GM12878 (cell line): ENCODE data around the gene RCAN2. TPM values are rescaled to one million over a fixed set of nuclear protein-coding genes. Genes with fewer than 3 reads are reported as not detected.

Experiments used
- ATAC-seq: fragments of 200-7000 bp; cut with Tn5 transposase; 3 replicates; pipeline ENCODE4 v1.9.1; 2020; ENCODE audit warnings: mild to moderate bottlenecking, moderate library complexity
- BruUV-seq: library from RNA; stranded (reverse); fragments of 400-500 nt; replicated peaks from 2 replicates; lab custom pipeline; 2021; lab: Mats Ljungman, UMichigan
- CTCF ChIA-PET: fragments of 300-600 bp; sonication (Branson Sonifier 250); formaldehyde crosslinking; extraction: SDS; loops from one replicate; lab custom pipeline; 2021; ENCODE audit warnings: inconsistent platforms; lab: Yijun Ruan, JAX
- POLR2A ChIA-PET: fragments of 350-600 bp; formaldehyde crosslinking; extraction: SDS; loops from one replicate; lab custom pipeline; 2021; ENCODE audit warnings: inconsistent platforms; lab: Charles Lee
- RAD21 ChIA-PET: fragments of 300-600 bp; sonication (Branson Sonifier 250); formaldehyde crosslinking; loops from one replicate; lab custom pipeline; 2023; ENCODE audit warnings: antibody characterized with exemption; ENCODE audit not compliant: unreplicated experiment; lab: Charles Lee
- SMC1A ChIA-PET: fragments of 300-600 bp; sonication (Branson Sonifier 250); formaldehyde crosslinking; loops from one replicate; lab custom pipeline; 2023; ENCODE audit not compliant: unreplicated experiment, uncharacterized antibody; lab: Charles Lee
- DNase-seq: peaks from one replicate; pipeline ENCODE4 v3.0.0-alpha.2; 2011; ENCODE audit warnings: low read depth, low spot score
- FAIRE-seq: peaks from 3 replicates; lab custom pipeline; 2011; peaks lifted over from hg19 to GRCh38; lab: Jason Lieb, UNC
- H2AFZ ChIP-seq: 2 replicates; pipeline ENCODE4 v1.6.0; 2011; ENCODE audit warnings: low read depth, low read length, control low read depth; ENCODE audit not compliant: control insufficient read depth
- H3K27ac ChIP-seq: 2 replicates; pipeline ENCODE4 v1.5.1; 2011; ENCODE audit warnings: control low read depth; ENCODE audit not compliant: control insufficient read depth, insufficient read depth
- H3K27me3 ChIP-seq, 2 experiments: replicated peaks in 1 of 2; 2 replicates each; pipeline versions ENCODE4 v1.6.0 to v1.6.1; 2011; ENCODE audit warnings: low read length in 1 of 2; ENCODE audit not compliant: control insufficient read depth in 2 of 2, insufficient read depth in 2 of 2
- H3K36me3 ChIP-seq, 2 experiments: 2 replicates each; pipeline ENCODE4 v1.5.1; 2011; ENCODE audit warnings: low read length in 1 of 2; ENCODE audit not compliant: control insufficient read depth in 2 of 2, insufficient read depth in 2 of 2
- H3K4me1 ChIP-seq: 2 replicates; pipeline ENCODE4 v1.6.1; 2011; ENCODE audit warnings: mild to moderate bottlenecking, low read length, moderate library complexity, mixed read lengths; ENCODE audit not compliant: control insufficient read depth, insufficient read depth
- H3K4me2 ChIP-seq: 2 replicates; pipeline ENCODE4 v1.6.0; 2011; ENCODE audit warnings: control low read depth; ENCODE audit not compliant: control insufficient read depth, insufficient read depth
- H3K4me3 ChIP-seq: fragments of 200-600 bp; sonication (generic); 2 replicates; pipeline ENCODE4 v1.5.1; 2016
- H3K79me2 ChIP-seq: 2 replicates; pipeline ENCODE4 v1.6.0; 2011; ENCODE audit warnings: low read length; ENCODE audit not compliant: control insufficient read depth, insufficient read depth
- H3K9ac ChIP-seq: 2 replicates; pipeline ENCODE4 v1.8.0; 2011; ENCODE audit warnings: low read length, control low read depth, mixed read lengths; ENCODE audit not compliant: control insufficient read depth, insufficient read depth
- H3K9me3 ChIP-seq: replicated peaks from 3 replicates; pipeline ENCODE4 v1.5.1; 2011; ENCODE audit warnings: mild to moderate bottlenecking, low read length; ENCODE audit not compliant: control insufficient read depth, insufficient read depth
- H4K20me1 ChIP-seq: 2 replicates; pipeline ENCODE4 v1.6.0; 2011; ENCODE audit not compliant: control insufficient read depth, insufficient read depth
- BRCA1 ChIP-seq: IDR thresholded peaks from 2 replicates; pipeline ENCODE4 v1.6.1; 2011; ENCODE audit warnings: low read depth, low read length, improper control_type of control experiment
- CHD4 ChIP-seq: fragments of 200-600 bp; sonication (generic); IDR thresholded peaks from 2 replicates; pipeline ENCODE4 v1.6.1; 2016; ENCODE audit warnings: mild to moderate bottlenecking
- EED ChIP-seq: sonication (generic); IDR thresholded peaks from 2 replicates; pipeline ENCODE4 v1.6.1; 2016; ENCODE audit warnings: antibody characterized with exemption, low read depth
- ETV6 ChIP-seq, 2 experiments: fragments of 450-650 bp in 1 of 2; IDR thresholded peaks in 1 of 2; conservative IDR thresholded peaks in 1 of 2; 2 replicates each; pipeline ENCODE4 v1.6.1; 2014; ENCODE audit warnings: antibody characterized with exemption in 1 of 2, borderline replicate concordance in 1 of 2, low read depth in 1 of 2, mild to moderate bottlenecking in 1 of 2, moderate library complexity in 1 of 2
- IKZF1 ChIP-seq: fragments of 450-650 bp; conservative IDR thresholded peaks from 2 replicates; pipeline ENCODE4 v1.6.1; 2017; ENCODE audit warnings: antibody characterized with exemption, mild to moderate bottlenecking
- MYC ChIP-seq: IDR thresholded peaks from 2 replicates; pipeline ENCODE4 v1.6.1; 2011; ENCODE audit warnings: mild to moderate bottlenecking, low read length, moderate library complexity, inconsistent platforms; ENCODE audit not compliant: insufficient read depth, insufficient replicate concordance, insufficient read length, severe bottlenecking
- SMARCA5 ChIP-seq: fragments of 450-650 bp; IDR thresholded peaks from 2 replicates; pipeline ENCODE4 v1.6.1; 2017; ENCODE audit warnings: mild to moderate bottlenecking
- SPI1 ChIP-seq: IDR thresholded peaks from 2 replicates; pipeline ENCODE4 v1.6.1; 2011; ENCODE audit warnings: low read depth, mild to moderate bottlenecking, low read length, moderate library complexity, borderline replicate concordance; ENCODE audit not compliant: insufficient read depth
- TBL1XR1 ChIP-seq: IDR thresholded peaks from 2 replicates; pipeline ENCODE4 v1.6.1; 2012; ENCODE audit warnings: low read depth, low read length, improper control_type of control experiment
- ZNF24 ChIP-seq: fragments of 450-650 bp; IDR thresholded peaks from 2 replicates; pipeline ENCODE4 v1.6.1; 2017; ENCODE audit warnings: antibody characterized with exemption, mild to moderate bottlenecking
- ZNF274 ChIP-seq: IDR thresholded peaks from one replicate; pipeline ENCODE4 v1.8.0; 2011; ENCODE audit not compliant: insufficient read length, insufficient read depth
- WGBS: methylation state at CpG from one replicate; pipeline ENCODE4 v1.1.6; 2016; ENCODE audit warnings: low lambda C conversion rate; ENCODE audit not compliant: insufficient replicate concordance, insufficient coverage; ENCODE audit errors: missing lambda C conversion rate; 5-methylcytosine and 5-hydroxymethylcytosine counted together
- in situ Hi-C: fragments of 300-500 bp; cut with MboI; formaldehyde crosslinking; loops from 9 replicates; pipeline ENCODE4 v1.14.3; 2018; ENCODE audit warnings: mixed read lengths
- intact Hi-C: fragments of 100-400 bp; cut with micrococcal nuclease; formaldehyde crosslinking; loops from one replicate; pipeline ENCODE4 v1.14.2; 2022; ENCODE audit not compliant: unreplicated experiment
- polyA plus RNA-seq, 11 experiments: library from polyadenylated mRNA; depleted of rRNA in 4 of 11; unstranded in 6 of 11; stranded (reverse) in 5 of 11; fragments of >200 nt; fragmentation: Nextera tagmentation in 4 of 11; fragmentation: Illumina TruSeq in 1 of 11; extraction: Ambion mirVana in 4 of 11; extraction: Trizol in 1 of 11; gene quantifications; 1 replicate in 1 of 11; 2 replicates in 10 of 11; pipeline versions ENCODE4 v1.2.1 to v1.2.3, GENCODE V29; 2011 to 2016; ENCODE audit warnings: inconsistent platforms in 2 of 11, missing spikeins in 2 of 11, low read depth in 1 of 11
- total RNA-seq, 4 experiments: library from RNA; depleted of rRNA in 3 of 4; stranded (reverse); fragments of >200 nt in 3 of 4; fragmentation: Illumina TruSeq in 1 of 4; extraction: Trizol in 1 of 4; gene quantifications; 2 replicates each; pipeline versions ENCODE4 v1.2.1 to v1.2.3, GENCODE V29; 2013 to 2021
- TF ChIP-seq, protein P1 (sequence below): IDR thresholded peaks from 2 replicates; pipeline ENCODE4 v1.6.1; 2011; ENCODE audit warnings: borderline replicate concordance, low read depth, mild to moderate bottlenecking, moderate library complexity, mixed read lengths, low read length; ENCODE audit not compliant: insufficient read depth; ENCODE audit errors: extremely low read length
- TF ChIP-seq, protein P2 (sequence below): IDR thresholded peaks from 2 replicates; pipeline ENCODE4 v1.6.1; 2012; ENCODE audit warnings: mild to moderate bottlenecking, low read depth, low read length
- TF ChIP-seq, protein P3 (sequence below): IDR thresholded peaks from 2 replicates; pipeline ENCODE4 v1.6.1; 2012; ENCODE audit warnings: low read depth, low read length, improper control_type of control experiment
- TF ChIP-seq, protein P4 (sequence below): IDR thresholded peaks from 2 replicates; pipeline ENCODE4 v1.6.1; 2012; ENCODE audit warnings: low read depth, low read length, improper control_type of control experiment

RCAN2 gene
- total and polyA plus RNA-seq, 10 of the 15 experiments (the other 5 are each of a cell fraction or from before 2014, with no cell fraction given): 0.06 TPM; not detected in 9

DNA sequence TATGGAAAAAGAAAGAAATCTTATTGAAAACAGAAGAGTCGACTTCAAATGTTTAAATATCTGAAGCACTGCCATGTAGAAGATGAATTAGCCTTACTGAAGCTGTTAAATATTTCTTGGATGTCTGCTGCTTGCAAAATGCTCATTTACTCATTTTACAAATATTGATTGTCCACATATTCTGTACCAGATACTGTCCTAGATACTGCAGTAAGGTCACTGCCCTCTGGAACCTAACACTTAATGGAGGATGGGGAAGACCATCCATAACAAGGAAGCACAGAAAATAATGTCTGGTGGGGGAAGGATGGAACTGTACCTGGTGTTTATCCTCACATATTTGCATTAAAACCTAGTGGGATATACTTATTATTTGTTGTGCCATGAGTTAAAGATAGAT, 99.0 kb downstream of the RCAN2 start (continued):
- TF ChIP-seq BRCA1 (no peak), MYC (no peak), EED (no peak), CHD4 (no peak)
- TF ChIP-seq, all 136 proteins: peak for 0

DNA sequence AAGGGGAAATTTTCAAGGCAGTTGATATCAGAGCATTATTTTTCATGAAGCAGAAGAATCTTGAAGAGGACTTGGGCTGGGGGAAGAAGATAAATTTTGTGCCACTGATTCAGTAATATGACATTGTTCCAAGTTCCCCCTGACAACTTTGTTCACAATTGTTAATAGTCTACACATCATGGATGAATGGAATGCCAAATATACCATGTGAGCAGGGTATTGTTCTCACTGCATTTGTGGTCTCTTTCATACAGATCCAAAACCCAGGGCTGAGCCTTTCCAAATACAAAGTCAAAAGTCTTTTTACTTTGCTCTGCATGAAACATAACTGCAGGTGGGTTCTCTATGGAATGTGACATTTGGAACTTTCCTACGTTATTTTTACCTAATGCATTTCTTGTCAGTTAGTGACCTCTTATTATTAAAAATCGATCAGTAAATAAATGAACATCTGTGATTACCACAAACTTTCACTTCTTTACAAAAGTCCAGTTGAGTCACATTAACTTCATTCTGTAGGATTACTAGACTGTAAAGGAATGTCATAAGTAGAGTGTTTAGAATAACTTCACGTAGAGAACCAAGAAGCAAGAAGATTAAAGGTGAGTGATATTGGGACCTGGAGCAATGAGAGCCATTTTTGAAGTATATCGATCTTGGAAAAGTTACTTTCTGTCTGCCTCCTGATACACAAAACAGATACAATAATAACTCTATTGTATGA, 100.9 kb downstream of the RCAN2 start:
- ChIA-PET CTCF (interaction anchor here (0.9 kb wide), 1 partner anchor 169 kb away, joined by 3 read pairs; no protein-coding TSS in a partner anchor), SMC1A (no interaction called here), RAD21 (no interaction called here), POLR2A (no interaction called here)
- Histone ChIP-seq H2AFZ (no peak overlapping the region), H3K27ac (no peak overlapping the region), H3K4me2 (no peak overlapping the region), H3K36me3 (no peaks in the 10 kb centered on the region), H3K27me3 (no peaks in the 10 kb centered on the region; a peak in 1 of 4 replicates), H3K9ac (no peak overlapping the region), H3K9me3 (no peaks in the 10 kb centered on the region; the same call in 2 of the 3 replicates), H3K4me1 (no peaks in the 10 kb centered on the region), H3K79me2 (no peaks in the 10 kb centered on the region), H3K4me3 (no peak overlapping the region), H4K20me1 (no peaks in the 10 kb centered on the region)
- no TSS peak for BruUV-seq
- in situ Hi-C loops (no loop called here), intact Hi-C loops (no loop called here)
- FAIRE-seq (no peak), ATAC-seq (no peak), DNase-seq (no peak)
- TF ChIP-seq ETV6 (conservative IDR thresholded peaks at IDR 0.05 in 1 of 2, IDR thresholded peaks at IDR 0.05 in 1 of 2; ENCODE audit: borderline replicate concordance in 1 of 2, low read depth in 1 of 2): no peak
- TF ChIP-seq ZNF24: no peak
- TF ChIP-seq TBL1XR1: no peak
- TF ChIP-seq, protein P1, sequence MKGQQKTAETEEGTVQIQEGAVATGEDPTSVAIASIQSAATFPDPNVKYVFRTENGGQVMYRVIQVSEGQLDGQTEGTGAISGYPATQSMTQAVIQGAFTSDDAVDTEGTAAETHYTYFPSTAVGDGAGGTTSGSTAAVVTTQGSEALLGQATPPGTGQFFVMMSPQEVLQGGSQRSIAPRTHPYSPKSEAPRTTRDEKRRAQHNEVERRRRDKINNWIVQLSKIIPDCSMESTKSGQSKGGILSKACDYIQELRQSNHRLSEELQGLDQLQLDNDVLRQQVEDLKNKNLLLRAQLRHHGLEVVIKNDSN: no peak
- no peak for TF ChIP-seq SMARCA5
- no peak for TF ChIP-seq ZNF274
- TF ChIP-seq, protein P2, sequence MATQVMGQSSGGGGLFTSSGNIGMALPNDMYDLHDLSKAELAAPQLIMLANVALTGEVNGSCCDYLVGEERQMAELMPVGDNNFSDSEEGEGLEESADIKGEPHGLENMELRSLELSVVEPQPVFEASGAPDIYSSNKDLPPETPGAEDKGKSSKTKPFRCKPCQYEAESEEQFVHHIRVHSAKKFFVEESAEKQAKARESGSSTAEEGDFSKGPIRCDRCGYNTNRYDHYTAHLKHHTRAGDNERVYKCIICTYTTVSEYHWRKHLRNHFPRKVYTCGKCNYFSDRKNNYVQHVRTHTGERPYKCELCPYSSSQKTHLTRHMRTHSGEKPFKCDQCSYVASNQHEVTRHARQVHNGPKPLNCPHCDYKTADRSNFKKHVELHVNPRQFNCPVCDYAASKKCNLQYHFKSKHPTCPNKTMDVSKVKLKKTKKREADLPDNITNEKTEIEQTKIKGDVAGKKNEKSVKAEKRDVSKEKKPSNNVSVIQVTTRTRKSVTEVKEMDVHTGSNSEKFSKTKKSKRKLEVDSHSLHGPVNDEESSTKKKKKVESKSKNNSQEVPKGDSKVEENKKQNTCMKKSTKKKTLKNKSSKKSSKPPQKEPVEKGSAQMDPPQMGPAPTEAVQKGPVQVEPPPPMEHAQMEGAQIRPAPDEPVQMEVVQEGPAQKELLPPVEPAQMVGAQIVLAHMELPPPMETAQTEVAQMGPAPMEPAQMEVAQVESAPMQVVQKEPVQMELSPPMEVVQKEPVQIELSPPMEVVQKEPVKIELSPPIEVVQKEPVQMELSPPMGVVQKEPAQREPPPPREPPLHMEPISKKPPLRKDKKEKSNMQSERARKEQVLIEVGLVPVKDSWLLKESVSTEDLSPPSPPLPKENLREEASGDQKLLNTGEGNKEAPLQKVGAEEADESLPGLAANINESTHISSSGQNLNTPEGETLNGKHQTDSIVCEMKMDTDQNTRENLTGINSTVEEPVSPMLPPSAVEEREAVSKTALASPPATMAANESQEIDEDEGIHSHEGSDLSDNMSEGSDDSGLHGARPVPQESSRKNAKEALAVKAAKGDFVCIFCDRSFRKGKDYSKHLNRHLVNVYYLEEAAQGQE: no peak
- no peak for TF ChIP-seq IKZF1
- TF ChIP-seq, protein P3, sequence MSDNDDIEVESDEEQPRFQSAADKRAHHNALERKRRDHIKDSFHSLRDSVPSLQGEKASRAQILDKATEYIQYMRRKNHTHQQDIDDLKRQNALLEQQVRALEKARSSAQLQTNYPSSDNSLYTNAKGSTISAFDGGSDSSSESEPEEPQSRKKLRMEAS: no peak
- TF ChIP-seq, protein P4, sequence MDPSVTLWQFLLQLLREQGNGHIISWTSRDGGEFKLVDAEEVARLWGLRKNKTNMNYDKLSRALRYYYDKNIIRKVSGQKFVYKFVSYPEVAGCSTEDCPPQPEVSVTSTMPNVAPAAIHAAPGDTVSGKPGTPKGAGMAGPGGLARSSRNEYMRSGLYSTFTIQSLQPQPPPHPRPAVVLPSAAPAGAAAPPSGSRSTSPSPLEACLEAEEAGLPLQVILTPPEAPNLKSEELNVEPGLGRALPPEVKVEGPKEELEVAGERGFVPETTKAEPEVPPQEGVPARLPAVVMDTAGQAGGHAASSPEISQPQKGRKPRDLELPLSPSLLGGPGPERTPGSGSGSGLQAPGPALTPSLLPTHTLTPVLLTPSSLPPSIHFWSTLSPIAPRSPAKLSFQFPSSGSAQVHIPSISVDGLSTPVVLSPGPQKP: no peak
- TF ChIP-seq SPI1: no peak
- 32% methylated on average over 4 of the region's 4 CpGs for WGBS
